ENCODE results near the gene TAS1R3. TPM values are rescaled to one million over a fixed set of nuclear protein-coding genes. Genes with fewer than 3 reads are reported as not detected.
"Not testable (repeated sequence)": the region's sequence is repeated elsewhere in the genome, so short reads cannot be mapped to it uniquely, and the experiment has no call there.

Gene TAS1R3
- total RNA-seq, 2 donors from 2014 or later = 0.81 to 0.89 TPM

GRCh38 chr1:1359664-1360468, 28.8 kb downstream of the TAS1R3 start:
- no peak overlapping the region for H3K27ac Mint-ChIP-seq
- no peak for ATAC-seq
- no peak overlapping the region for H3K4me3 Mint-ChIP-seq

GRCh38 chr1:1360506-1361169, 29.6 kb downstream of the TAS1R3 start:
- no peaks in the 10 kb centered on the region for H3K36me3 Mint-ChIP-seq
- H3K27ac Mint-ChIP-seq = no peak overlapping the region
- no peak for DNase-seq (ENCODE audit: low spot score)
- H3K4me3 Mint-ChIP-seq = no peak overlapping the region
- no peak for ATAC-seq
- H3K27me3 Mint-ChIP-seq = peaks cover 8 to 10% of the 10 kb centered on the region in 2 donors
- H3K4me1 Mint-ChIP-seq (ENCODE audit: low read depth in 2 of 2) = peaks cover 0 to 2% of the 10 kb centered on the region in 2 donors
- H3K9me3 Mint-ChIP-seq = no peaks in the 10 kb centered on the region

More at GRCh38 chr1:1359664-1360468, 28.8 kb downstream of the TAS1R3 start:
- no peaks in the 10 kb centered on the region for H3K36me3 Mint-ChIP-seq
- peaks cover 8 to 10% of the 10 kb centered on the region in 2 donors for H3K27me3 Mint-ChIP-seq
- H3K9me3 Mint-ChIP-seq = no peaks in the 10 kb centered on the region
- H3K4me1 Mint-ChIP-seq (ENCODE audit: low read depth in 2 of 2) = peaks cover 0 to 2% of the 10 kb centered on the region in 2 donors
- DNase-seq (ENCODE audit: low spot score) = no peak

GRCh38 chr1:1361233-1361981, 30.3 kb downstream of the TAS1R3 start:
- no peak overlapping the region for H3K4me3 Mint-ChIP-seq
- H3K27me3 Mint-ChIP-seq = peaks cover 8 to 10% of the 10 kb centered on the region in 2 donors
- DNase-seq (ENCODE audit: low spot score) = no peak
- no peak overlapping the region for H3K27ac Mint-ChIP-seq
- no peaks in the 10 kb centered on the region for H3K9me3 Mint-ChIP-seq
- H3K36me3 Mint-ChIP-seq = no peaks in the 10 kb centered on the region
- H3K4me1 Mint-ChIP-seq (ENCODE audit: low read depth in 2 of 2) = peaks cover 0 to 2% of the 10 kb centered on the region in 2 donors
- ATAC-seq = no peak

- Mint-ChIP-seq H3K4me1 (ENCODE audit: low read depth in 2 of 2) (peaks cover 0 to 2% of the 10 kb centered on the region in 2 donors), H3K27me3 (peaks cover 8 to 10% of the 10 kb centered on the region in 2 donors), H3K27ac (no peak overlapping the region), H3K9me3 (no peaks in the 10 kb centered on the region), H3K36me3 (no peaks in the 10 kb centered on the region), H3K4me3 (no peak overlapping the region)
- no peak for DNase-seq (ENCODE audit: low spot score)
- no peak for ATAC-seq
These were observed 30.9 kb downstream of the TAS1R3 start for GRCh38 chr1:1361982-1362423.

DNA sequence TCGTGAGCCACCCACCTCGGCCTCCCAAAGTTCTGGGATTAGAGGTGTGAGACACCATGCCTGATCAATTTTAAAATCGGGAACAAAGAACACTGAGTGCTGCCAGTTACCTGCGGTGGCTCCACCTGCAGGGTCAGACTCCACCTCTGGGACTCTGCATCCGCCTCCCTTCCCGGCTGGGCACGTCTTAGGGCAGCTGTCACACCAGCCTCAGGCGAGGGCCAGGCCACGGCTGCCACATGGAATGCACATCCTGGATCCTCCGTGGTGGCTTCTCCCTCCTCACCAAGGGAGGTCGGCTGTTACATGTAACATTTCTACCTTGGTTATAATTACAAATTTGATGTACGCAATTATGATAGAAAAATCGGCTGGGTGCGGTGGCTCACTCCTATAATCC, 33.2 kb downstream of the TAS1R3 start:
- Mint-ChIP-seq H3K27me3 (peaks cover 6 to 10% of the 10 kb centered on the region in 2 donors), H3K4me3 (no peak overlapping the region), H3K27ac (no peak overlapping the region), H3K36me3 (no peaks in the 10 kb centered on the region), H3K9me3 (no peaks in the 10 kb centered on the region), H3K4me1 (ENCODE audit: low read depth in 2 of 2) (no peaks in the 10 kb centered on the region)
- DNase-seq (ENCODE audit: low spot score) (no peak), ATAC-seq (no peak)

- no peaks in the 10 kb centered on the region for H3K9me3 Mint-ChIP-seq
- no peak for ATAC-seq
- H3K27ac Mint-ChIP-seq = no peak overlapping the region
- H3K27me3 Mint-ChIP-seq = peaks cover under 1 to 2% of the 10 kb centered on the region in 2 donors
- H3K4me1 Mint-ChIP-seq (ENCODE audit: low read depth in 2 of 2) = no peaks in the 10 kb centered on the region
- no peak overlapping the region for H3K4me3 Mint-ChIP-seq
- H3K36me3 Mint-ChIP-seq = no peaks in the 10 kb centered on the region
- no peak for DNase-seq (ENCODE audit: low spot score)
These were observed 35.0 kb downstream of the TAS1R3 start for GRCh38 chr1:1365875-1366698.

DNA sequence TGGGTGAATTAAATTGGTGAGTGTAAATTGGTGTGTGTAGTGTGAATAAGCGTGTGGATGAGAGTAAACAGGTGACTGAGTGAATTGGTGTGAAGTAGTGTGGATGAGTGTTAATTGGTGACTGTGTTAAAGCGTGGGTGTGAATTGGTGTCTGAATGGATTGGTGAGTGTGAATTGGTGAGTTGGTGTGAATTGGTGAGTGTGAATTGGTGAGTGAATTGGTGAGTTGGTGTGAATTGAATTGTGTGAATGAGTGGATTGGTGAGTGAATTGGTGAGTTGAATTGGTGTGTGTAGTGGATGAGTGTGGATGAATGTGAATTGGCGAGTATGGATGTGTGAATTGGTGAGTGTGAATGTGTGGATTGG, 35.6 kb downstream of the TAS1R3 start:
- ATAC-seq (no peak), DNase-seq (ENCODE audit: low spot score) (no peak)
- H3K27ac Mint-ChIP-seq = no peak overlapping the region
- no peaks in the 10 kb centered on the region for H3K9me3 Mint-ChIP-seq
- no peaks in the 10 kb centered on the region for H3K27me3 Mint-ChIP-seq
- H3K36me3 Mint-ChIP-seq = no peaks in the 10 kb centered on the region
- H3K4me3 Mint-ChIP-seq = no peak overlapping the region
- H3K4me1 Mint-ChIP-seq (ENCODE audit: low read depth in 2 of 2) = no peaks in the 10 kb centered on the region

- Mint-ChIP-seq H3K4me1 (ENCODE audit: low read depth in 2 of 2) (peaks cover 0 to 2% of the 10 kb centered on the region in 2 donors), H3K4me3 (no peak overlapping the region), H3K36me3 (no peaks in the 10 kb centered on the region), H3K27ac (no peak overlapping the region), H3K27me3 (no peaks in the 10 kb centered on the region), H3K9me3 (no peaks in the 10 kb centered on the region)
- ATAC-seq = no peak
- DNase-seq (ENCODE audit: low spot score) = no peak
These were observed 36.2 kb downstream of the TAS1R3 start for GRCh38 chr1:1367315-1367714.

DNA sequence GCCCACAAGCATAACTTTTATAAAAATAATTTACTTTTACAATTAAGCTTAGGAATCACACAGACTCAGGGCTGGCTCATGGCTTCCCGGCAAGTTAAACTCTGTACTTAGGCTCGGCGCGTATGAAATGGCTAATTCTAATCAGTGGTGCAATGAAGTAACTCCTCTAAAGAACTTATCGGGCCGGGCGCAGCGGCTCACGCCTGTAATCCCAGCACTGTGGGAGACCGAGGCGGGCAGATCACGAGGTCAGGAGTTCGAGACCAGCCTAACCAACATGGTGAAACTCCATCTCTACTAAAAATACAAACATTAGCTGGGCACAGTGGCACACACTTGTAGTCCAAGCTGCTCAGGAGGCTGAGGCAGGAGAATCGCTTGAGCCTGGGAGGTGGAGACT, 39.0 kb downstream of the TAS1R3 start:
- not testable (repeated sequence) for H3K4me1 Mint-ChIP-seq (ENCODE audit: low read depth in 2 of 2); H3K9me3 Mint-ChIP-seq; H3K27ac Mint-ChIP-seq; DNase-seq (ENCODE audit: low spot score); ATAC-seq; H3K27me3 Mint-ChIP-seq; H3K4me3 Mint-ChIP-seq; H3K36me3 Mint-ChIP-seq

- ATAC-seq (no peak), DNase-seq (ENCODE audit: low spot score) (no peak)
- no peaks in the 10 kb centered on the region for H3K36me3 Mint-ChIP-seq
- H3K9me3 Mint-ChIP-seq = no peaks in the 10 kb centered on the region
- no peak overlapping the region for H3K27ac Mint-ChIP-seq
- no peak overlapping the region for H3K4me3 Mint-ChIP-seq
- peaks cover 0 to 6% of the 10 kb centered on the region in 2 donors for H3K4me1 Mint-ChIP-seq (ENCODE audit: low read depth in 2 of 2)
- no peaks in the 10 kb centered on the region for H3K27me3 Mint-ChIP-seq
These were observed 39.8 kb downstream of the TAS1R3 start for GRCh38 chr1:1370771-1371300.

DNA sequence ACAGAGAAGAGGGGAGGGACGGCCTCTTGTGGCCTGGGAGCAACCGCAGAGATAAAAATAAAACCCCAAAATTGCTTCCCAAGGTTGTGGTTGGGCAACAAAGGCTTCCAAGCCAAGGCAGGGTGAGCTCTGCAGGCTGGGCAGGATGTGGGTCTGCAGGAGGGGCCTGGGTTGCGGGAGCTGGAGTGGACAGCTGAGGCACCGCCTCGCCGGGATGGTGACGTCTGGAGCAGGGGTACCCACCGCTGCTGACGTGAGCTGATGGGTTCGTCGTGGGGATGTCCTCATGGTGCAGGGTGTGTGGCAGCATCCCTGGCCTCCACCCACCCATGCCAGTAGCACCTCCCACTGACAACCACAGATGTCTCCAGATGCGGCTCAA, 40.3 kb downstream of the TAS1R3 start:
- no peak for DNase-seq (ENCODE audit: low spot score)
- no peak overlapping the region for H3K27ac Mint-ChIP-seq
- H3K36me3 Mint-ChIP-seq = no peaks in the 10 kb centered on the region
- H3K27me3 Mint-ChIP-seq = no peaks in the 10 kb centered on the region
- ATAC-seq = peak in 1 of 2 donors; percentile 3
- no peak overlapping the region for H3K4me3 Mint-ChIP-seq
- H3K9me3 Mint-ChIP-seq = no peaks in the 10 kb centered on the region
- peaks cover 0 to 6% of the 10 kb centered on the region in 2 donors for H3K4me1 Mint-ChIP-seq (ENCODE audit: low read depth in 2 of 2)

DNA sequence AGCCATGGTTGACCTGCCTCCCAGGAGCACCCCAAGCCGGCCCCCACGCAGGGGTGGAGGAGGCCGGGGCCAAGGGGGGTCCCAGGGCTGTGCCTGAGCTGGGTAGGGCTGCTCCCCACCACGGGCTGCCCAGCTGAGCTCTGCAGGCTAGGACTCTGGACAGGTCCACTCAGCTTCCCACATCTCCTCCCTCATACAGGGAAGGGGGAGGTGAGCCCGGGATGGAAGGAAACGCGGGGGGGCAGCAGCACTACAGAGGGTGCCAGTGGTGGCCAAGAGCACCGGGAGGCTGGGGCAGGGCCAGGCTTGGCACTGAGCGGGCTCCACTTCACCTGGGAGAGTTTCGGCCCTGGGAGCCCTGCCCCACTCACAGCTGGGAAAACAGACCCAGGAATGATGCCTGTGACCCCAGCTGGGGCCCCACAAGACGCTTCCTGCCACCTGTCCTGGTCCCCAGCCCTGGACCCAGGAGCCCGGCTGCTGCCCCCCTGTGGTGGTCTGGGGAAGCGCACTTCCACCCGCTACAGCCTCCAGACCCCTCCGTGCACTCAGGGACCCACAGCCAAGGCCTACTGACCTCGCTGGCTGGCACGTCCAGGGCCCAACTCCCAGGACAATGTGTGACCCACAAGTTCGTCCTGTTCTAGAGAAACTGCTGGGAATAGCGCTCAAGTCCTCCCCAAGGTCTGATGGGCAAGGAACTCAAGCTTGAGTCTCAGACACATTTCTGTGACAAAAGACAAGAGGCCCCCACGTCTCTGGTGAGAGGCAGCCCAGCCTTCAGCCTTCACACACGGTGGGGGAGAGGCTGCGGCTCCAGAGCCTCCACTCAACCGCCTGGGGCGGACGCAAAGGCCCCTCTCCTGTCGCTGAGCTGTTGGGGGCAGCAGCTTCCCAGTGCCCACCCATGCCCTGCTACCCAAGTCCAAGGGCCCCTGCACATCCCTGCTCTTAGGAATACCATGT, 40.9 kb downstream of the TAS1R3 start:
- DNase-seq (ENCODE audit: low spot score) (no peak), ATAC-seq (peak; percentile 40 to 43)
- H3K4me1 Mint-ChIP-seq (ENCODE audit: low read depth in 2 of 2) = peaks cover 4 to 6% of the 10 kb centered on the region in 2 donors
- no peak overlapping the region for H3K27ac Mint-ChIP-seq
- peak overlapping the region; percentile 22 for H3K4me3 Mint-ChIP-seq
- H3K9me3 Mint-ChIP-seq = no peaks in the 10 kb centered on the region
- H3K27me3 Mint-ChIP-seq = no peaks in the 10 kb centered on the region
- no peaks in the 10 kb centered on the region for H3K36me3 Mint-ChIP-seq
